Hepatocyte (in vitro differentiated cells): ENCODE results near the gene SLC15A2. TPM values are rescaled to one million over a fixed set of nuclear protein-coding genes. Genes with fewer than 3 reads are reported as not detected.

ENCODE experiments used
- DNase-seq: peaks from one replicate; pipeline ENCODE4 v3.0.0-alpha.2; 2016; ENCODE audit warnings: low spot score
- H2AFZ ChIP-seq: fragments of 200-600 bp; sonication (generic); 2 replicates; pipeline ENCODE4 v1.6.0; 2016; ENCODE audit warnings: antibody characterized with exemption, mild to moderate bottlenecking
- H3K27ac ChIP-seq: fragments of 200-600 bp; sonication (generic); 2 replicates; pipeline ENCODE4 v1.5.1; 2016; ENCODE audit warnings: mild to moderate bottlenecking
- H3K27me3 ChIP-seq: fragments of 200-600 bp; sonication (generic); 2 replicates; pipeline ENCODE4 v1.6.1; 2016
- H3K36me3 ChIP-seq: fragments of 200-600 bp; sonication (generic); replicated peaks from 2 replicates; pipeline ENCODE4 v1.5.1; 2016; ENCODE audit warnings: low read depth; ENCODE audit not compliant: insufficient read depth
- H3K4me1 ChIP-seq: fragments of 200-600 bp; sonication (generic); 2 replicates; pipeline ENCODE4 v1.5.1; 2016; ENCODE audit warnings: mild to moderate bottlenecking, moderate library complexity; ENCODE audit not compliant: insufficient read depth
- H3K4me2 ChIP-seq: fragments of 200-600 bp; sonication (generic); 2 replicates; pipeline ENCODE4 v1.6.0; 2016
- H3K4me3 ChIP-seq: fragments of 200-600 bp; sonication (generic); 2 replicates; pipeline ENCODE4 v1.5.1; 2016; ENCODE audit warnings: mild to moderate bottlenecking
- H3K79me2 ChIP-seq: fragments of 200-600 bp; sonication (generic); 2 replicates; pipeline ENCODE4 v1.6.0; 2017; ENCODE audit warnings: mild to moderate bottlenecking
- H3K9me2 ChIP-seq: fragments of 200-600 bp; sonication (generic); replicated peaks from 2 replicates; pipeline ENCODE4 v1.6.0; 2017; ENCODE audit warnings: mild to moderate bottlenecking; ENCODE audit not compliant: insufficient read depth
- H3K9me3 ChIP-seq: fragments of 200-600 bp; sonication (generic); 2 replicates; pipeline ENCODE4 v1.5.1; 2016; ENCODE audit warnings: low read depth, mild to moderate bottlenecking
- H4K20me1 ChIP-seq: fragments of 200-600 bp; sonication (generic); 2 replicates; pipeline ENCODE4 v1.6.0; 2016; ENCODE audit warnings: mild to moderate bottlenecking; ENCODE audit not compliant: insufficient read depth, poor library complexity, severe bottlenecking
- EZH2 ChIP-seq: fragments of 200-600 bp; sonication (generic); IDR thresholded peaks from 2 replicates; pipeline ENCODE4 v1.6.1; 2016; ENCODE audit warnings: antibody characterized with exemption, mild to moderate bottlenecking, borderline replicate concordance
- EZH2phosphoT487 ChIP-seq: fragments of 200-600 bp; sonication (generic); IDR thresholded peaks from one replicate; pipeline ENCODE4 v1.6.1; 2018; ENCODE audit warnings: antibody characterized with exemption, mild to moderate bottlenecking, low read depth, moderate library complexity; ENCODE audit not compliant: unreplicated experiment, severe bottlenecking
- WGBS: methylation state at CpG from one replicate; pipeline ENCODE4 v1.1.6; 2016; ENCODE audit warnings: low lambda C conversion rate; ENCODE audit errors: missing lambda C conversion rate; 5-methylcytosine and 5-hydroxymethylcytosine counted together
- polyA plus RNA-seq: library from polyadenylated mRNA; unstranded; fragments of >200 nt; fragmentation: Nextera tagmentation; extraction: Ambion mirVana; gene quantifications from 2 replicates; pipeline ENCODE4 v1.2.1, GENCODE V29; 2016
- total RNA-seq: library from RNA; depleted of rRNA; stranded (reverse); fragments of >200 nt; gene quantifications from 2 replicates; pipeline ENCODE4 v1.2.3, GENCODE V29; 2014
- TF ChIP-seq, protein P1 (sequence below): fragments of 200-600 bp; sonication (generic); IDR thresholded peaks from 2 replicates; pipeline ENCODE4 v1.5.1; 2016; ENCODE audit warnings: antibody characterized with exemption, mild to moderate bottlenecking; ENCODE audit not compliant: poor library complexity

The SLC15A2 gene
- total and polyA plus RNA-seq, 2 experiments from 2014 or later = 5.4 to 11.2 TPM

DNA sequence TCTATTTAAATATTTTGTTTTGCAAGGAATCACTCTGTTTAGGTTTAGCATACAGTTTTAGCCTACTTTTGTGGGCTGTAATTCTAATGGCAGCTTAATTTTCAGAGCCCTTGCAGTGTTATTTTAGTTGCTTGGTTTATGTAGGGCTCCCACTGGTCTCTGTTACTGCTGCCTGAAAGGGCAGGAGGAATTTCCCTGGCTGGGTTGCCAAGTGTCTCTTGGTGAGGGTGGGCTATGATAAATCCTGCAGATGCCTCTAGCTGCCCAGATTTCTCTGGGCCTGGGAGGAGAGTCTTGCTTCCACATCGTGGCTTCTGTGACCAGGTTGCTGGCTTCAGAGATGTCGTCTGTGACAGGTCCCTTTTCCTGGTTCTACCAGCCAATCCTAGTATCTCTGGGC is 91.6 kb downstream of the SLC15A2 start:
- Histone ChIP-seq H3K27me3 (no peaks in the 10 kb centered on the region), H3K27ac (no peak overlapping the region), H4K20me1 (no peaks in the 10 kb centered on the region), H3K4me3 (no peak overlapping the region), H3K79me2 (no peaks in the 10 kb centered on the region), H3K9me2 (no peaks in the 10 kb centered on the region), H3K36me3 (no peaks in the 10 kb centered on the region), H3K4me2 (no peak overlapping the region), H3K9me3 (peaks cover 5% of the 10 kb centered on the region), H3K4me1 (no peaks in the 10 kb centered on the region), H2AFZ (no peak overlapping the region)
- DNase-seq = no peak
- WGBS = 90% methylated on average over 2 of the region's 2 CpGs
- TF ChIP-seq EZH2 (no peak), EZH2phosphoT487 (no peak)
- TF ChIP-seq, protein P1, sequence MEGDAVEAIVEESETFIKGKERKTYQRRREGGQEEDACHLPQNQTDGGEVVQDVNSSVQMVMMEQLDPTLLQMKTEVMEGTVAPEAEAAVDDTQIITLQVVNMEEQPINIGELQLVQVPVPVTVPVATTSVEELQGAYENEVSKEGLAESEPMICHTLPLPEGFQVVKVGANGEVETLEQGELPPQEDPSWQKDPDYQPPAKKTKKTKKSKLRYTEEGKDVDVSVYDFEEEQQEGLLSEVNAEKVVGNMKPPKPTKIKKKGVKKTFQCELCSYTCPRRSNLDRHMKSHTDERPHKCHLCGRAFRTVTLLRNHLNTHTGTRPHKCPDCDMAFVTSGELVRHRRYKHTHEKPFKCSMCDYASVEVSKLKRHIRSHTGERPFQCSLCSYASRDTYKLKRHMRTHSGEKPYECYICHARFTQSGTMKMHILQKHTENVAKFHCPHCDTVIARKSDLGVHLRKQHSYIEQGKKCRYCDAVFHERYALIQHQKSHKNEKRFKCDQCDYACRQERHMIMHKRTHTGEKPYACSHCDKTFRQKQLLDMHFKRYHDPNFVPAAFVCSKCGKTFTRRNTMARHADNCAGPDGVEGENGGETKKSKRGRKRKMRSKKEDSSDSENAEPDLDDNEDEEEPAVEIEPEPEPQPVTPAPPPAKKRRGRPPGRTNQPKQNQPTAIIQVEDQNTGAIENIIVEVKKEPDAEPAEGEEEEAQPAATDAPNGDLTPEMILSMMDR = no peak

DNA sequence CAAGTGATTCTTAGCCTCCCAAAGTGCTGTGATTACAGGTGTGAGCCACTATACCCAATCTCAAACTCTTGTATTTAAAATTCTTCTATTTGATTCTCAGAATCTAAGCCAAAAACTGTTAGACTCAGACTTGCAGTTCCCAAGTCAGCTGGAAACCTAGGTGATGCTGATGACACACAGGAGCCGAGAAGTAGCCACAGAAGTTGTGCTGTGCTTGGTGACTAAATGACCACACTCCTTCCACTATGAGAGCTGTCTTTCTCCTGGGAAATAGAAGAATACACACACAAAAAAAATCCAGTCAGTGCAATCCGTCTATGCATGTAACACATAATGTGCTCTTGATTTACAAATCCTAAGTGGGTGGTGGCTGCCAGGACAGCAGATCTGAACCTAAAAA is 93.9 kb downstream of the SLC15A2 start:
- Histone ChIP-seq H3K9me3 (peaks cover 4% of the 10 kb centered on the region), H4K20me1 (no peaks in the 10 kb centered on the region), H3K4me1 (no peaks in the 10 kb centered on the region), H3K36me3 (no peaks in the 10 kb centered on the region), H3K27ac (no peak overlapping the region), H3K79me2 (no peaks in the 10 kb centered on the region), H2AFZ (no peak overlapping the region), H3K9me2 (no peaks in the 10 kb centered on the region), H3K4me2 (no peak overlapping the region), H3K27me3 (no peaks in the 10 kb centered on the region), H3K4me3 (no peak overlapping the region)
- DNase-seq = no peak
- 94% methylated on average over 2 of the region's 2 CpGs for WGBS
- TF ChIP-seq EZH2phosphoT487 (no peak), EZH2 (no peak)
- TF ChIP-seq, protein P1 = no peak

DNA sequence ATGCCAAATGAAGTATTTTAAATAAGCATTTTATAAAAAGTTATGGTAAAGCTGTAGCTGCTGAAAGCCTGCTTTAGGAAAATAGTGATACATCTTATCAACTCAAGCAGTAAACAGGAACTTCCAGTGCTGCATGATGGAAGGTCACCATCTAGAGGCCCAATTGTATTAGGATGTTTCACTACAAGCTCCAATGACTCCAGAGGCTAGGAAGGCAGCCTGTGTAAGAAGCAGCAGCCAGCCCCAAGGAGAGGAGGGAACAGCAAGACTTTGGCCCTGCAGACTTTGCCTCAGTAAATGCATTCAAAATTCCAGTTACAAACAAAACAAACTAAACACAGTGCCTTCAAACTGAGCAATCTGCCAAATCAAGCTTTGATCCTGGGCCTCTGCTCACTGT is 95.7 kb downstream of the SLC15A2 start:
- H3K9me3 ChIP-seq = no peaks in the 10 kb centered on the region
- H4K20me1 ChIP-seq = no peaks in the 10 kb centered on the region
- no peaks in the 10 kb centered on the region for H3K27me3 ChIP-seq
- H3K27ac ChIP-seq = no peak overlapping the region
- DNase-seq = peak; percentile 47
- H3K4me1 ChIP-seq = no peaks in the 10 kb centered on the region
- H3K4me2 ChIP-seq = no peak overlapping the region
- no peak overlapping the region for H3K4me3 ChIP-seq
- no peak overlapping the region for H2AFZ ChIP-seq
- TF ChIP-seq EZH2phosphoT487 = no peak
- TF ChIP-seq, protein P1 = peak; percentile 31
- no peaks in the 10 kb centered on the region for H3K36me3 ChIP-seq
- H3K9me2 ChIP-seq = no peaks in the 10 kb centered on the region
- no peaks in the 10 kb centered on the region for H3K79me2 ChIP-seq
